ENCODE results near the gene PYGM. TPM values are rescaled to one million over a fixed set of nuclear protein-coding genes. Genes with fewer than 3 reads are reported as not detected.

The PYGM gene
- total and polyA plus RNA-seq, 2 donors (not counting 3 experiments of a cell fraction or from before 2014, with no cell fraction given) = 0.10 to 0.62 TPM

GRCh38 chr11:64767344-64768299 is 7.8 kb upstream of the PYGM start:
- no peak overlapping the region for H3K4me2 ChIP-seq (ENCODE audit: insufficient read depth, low read length)
- H3K9me1 ChIP-seq (replicated peaks; ENCODE audit: control insufficient read depth, extremely low read depth, insufficient read depth, low read length) = no peaks in the 10 kb centered on the region
- TSS peak; percentile 3 for BruUV-seq (replicated peaks)
- no peak overlapping the region for H3K9ac ChIP-seq (replicated peaks; ENCODE audit: extremely low read depth, insufficient read depth, low read length)
- POLR2A ChIA-PET = no interaction called here
- DNase-seq (ENCODE audit: low read depth, low spot score) (peak; percentile 55), FAIRE-seq (peak; percentile 55)
- CTCF ChIA-PET = interaction anchor here (0.7 to 1.1 kb wide), 2 partner anchors 12 to 78 kb away, joined by 3 to 5 read pairs; no protein-coding TSS in a partner anchor
- dilution Hi-C loops (cut with MboI; ENCODE audit: extremely low pct_ligation_motif_present, low sequenced_read_pairs) (no loop called here), intact Hi-C loops (cut with micrococcal nuclease) (no loop called here)
- H3K27ac ChIP-seq (ENCODE audit: insufficient read depth, low read depth, low read length) = peak overlapping the region; percentile 10
- peak; percentile 79 to 87 for TF ChIP-seq CTCF (IDR thresholded peaks at IDR 0.05; ENCODE audit: extremely low read depth in 1 of 2, insufficient read depth in 1 of 2, low read depth in 1 of 2, low read length in 2 of 2)
- TF ChIP-seq JUN (IDR thresholded peaks at IDR 0.05; ENCODE audit: borderline replicate concordance, insufficient read depth, insufficient read length, low read depth) = no peak
- no peaks in the 10 kb centered on the region for H3K27me3 ChIP-seq (ENCODE audit: control insufficient read depth in 2 of 2, insufficient read depth in 2 of 2, low read length in 2 of 2)
- H2AFZ ChIP-seq (ENCODE audit: low read depth, low read length) = no peak overlapping the region
- no peak overlapping the region for H3K4me3 ChIP-seq (replicated peaks in 1 of 3; ENCODE audit: insufficient read depth in 1 of 3, low read depth in 1 of 3, low read length in 3 of 3)
- peaks cover 13% of the 10 kb centered on the region for H4K20me1 ChIP-seq (replicated peaks; ENCODE audit: control insufficient read depth, extremely low read depth, insufficient read depth, low read length)
- H3K9me3 ChIP-seq (replicated peaks; ENCODE audit: control insufficient read depth, insufficient read depth, low read length) = no peaks in the 10 kb centered on the region
- H3K4me1 ChIP-seq (ENCODE audit: control insufficient read depth, extremely low read depth, insufficient read depth, low read length) = peaks cover 31% of the 10 kb centered on the region
- peaks cover 70 to 71% of the 10 kb centered on the region in 2 experiments for H3K36me3 ChIP-seq (ENCODE audit: control insufficient read depth in 2 of 2, extremely low read depth in 1 of 2, insufficient read depth in 2 of 2, low read length in 2 of 2)
- H3K79me2 ChIP-seq (ENCODE audit: control insufficient read depth, insufficient read depth, low read length) = peaks cover 59% of the 10 kb centered on the region

- peaks cover 24% of the 10 kb centered on the region for H3K4me1 ChIP-seq (ENCODE audit: control insufficient read depth, extremely low read depth, insufficient read depth, low read length)
- TF ChIP-seq EZH2 (IDR thresholded peaks at IDR 0.05; ENCODE audit: borderline replicate concordance, low read depth, low read length, severe bottlenecking) = no peak
- no peak for TF ChIP-seq JUN (IDR thresholded peaks at IDR 0.05; ENCODE audit: borderline replicate concordance, insufficient read depth, insufficient read length, low read depth)
- TF ChIP-seq CTCF (IDR thresholded peaks at IDR 0.05; ENCODE audit: extremely low read depth in 1 of 2, insufficient read depth in 1 of 2, low read depth in 1 of 2, low read length in 2 of 2) = no peak
- TF ChIP-seq MYC (IDR thresholded peaks at IDR 0.05; ENCODE audit: low read depth, low read length) = no peak
- no peak for TF ChIP-seq POLR2AphosphoS5 (IDR thresholded peaks at IDR 0.05; ENCODE audit: insufficient read depth, low read depth, low read length)
- TF ChIP-seq POLR2A (IDR thresholded peaks at IDR 0.05; ENCODE audit: low read depth, low read length) = no peak
- CTCF ChIA-PET = no interaction called here
- dilution Hi-C loops (cut with MboI; ENCODE audit: extremely low pct_ligation_motif_present, low sequenced_read_pairs) = no loop called here
- H3K4me3 ChIP-seq (replicated peaks in 1 of 3; ENCODE audit: insufficient read depth in 1 of 3, low read depth in 1 of 3, low read length in 3 of 3) = no peak overlapping the region
- H3K36me3 ChIP-seq (ENCODE audit: control insufficient read depth in 2 of 2, extremely low read depth in 1 of 2, insufficient read depth in 2 of 2, low read length in 2 of 2) = peaks cover 71 to 75% of the 10 kb centered on the region in 2 experiments
- no peaks in the 10 kb centered on the region for H3K9me3 ChIP-seq (replicated peaks; ENCODE audit: control insufficient read depth, insufficient read depth, low read length)
- BruUV-seq (replicated peaks) = no TSS peak
- no peak overlapping the region for H3K9ac ChIP-seq (replicated peaks; ENCODE audit: extremely low read depth, insufficient read depth, low read length)
- H3K27ac ChIP-seq (ENCODE audit: insufficient read depth, low read depth, low read length) = no peak overlapping the region
- no peaks in the 10 kb centered on the region for H3K9me1 ChIP-seq (replicated peaks; ENCODE audit: control insufficient read depth, extremely low read depth, insufficient read depth, low read length)
- FAIRE-seq = no peak
- no peak for DNase-seq (ENCODE audit: low read depth, low spot score)
- no peak overlapping the region for H3K4me2 ChIP-seq (ENCODE audit: insufficient read depth, low read length)
- intact Hi-C loops (cut with micrococcal nuclease) = no loop called here
- H4K20me1 ChIP-seq (replicated peaks; ENCODE audit: control insufficient read depth, extremely low read depth, insufficient read depth, low read length) = peaks cover 10% of the 10 kb centered on the region
- H3K79me2 ChIP-seq (ENCODE audit: control insufficient read depth, insufficient read depth, low read length) = peaks cover 52% of the 10 kb centered on the region
- H2AFZ ChIP-seq (ENCODE audit: low read depth, low read length) = no peak overlapping the region
- POLR2A ChIA-PET = no interaction called here
- H3K27me3 ChIP-seq (ENCODE audit: control insufficient read depth in 2 of 2, insufficient read depth in 2 of 2, low read length in 2 of 2) = no peaks in the 10 kb centered on the region
These were observed 7.1 kb upstream of the PYGM start for GRCh38 chr11:64766881-64767280.

Measured in endothelial cell of umbilical vein (primary cell).